ENCODE measurements around the gene PPP1R3D.
"Not testable (repeated sequence)": the region's sequence is repeated elsewhere in the genome, so short reads cannot be mapped to it uniquely, and the experiment has no call there.

Gene PPP1R3D

DNA sequence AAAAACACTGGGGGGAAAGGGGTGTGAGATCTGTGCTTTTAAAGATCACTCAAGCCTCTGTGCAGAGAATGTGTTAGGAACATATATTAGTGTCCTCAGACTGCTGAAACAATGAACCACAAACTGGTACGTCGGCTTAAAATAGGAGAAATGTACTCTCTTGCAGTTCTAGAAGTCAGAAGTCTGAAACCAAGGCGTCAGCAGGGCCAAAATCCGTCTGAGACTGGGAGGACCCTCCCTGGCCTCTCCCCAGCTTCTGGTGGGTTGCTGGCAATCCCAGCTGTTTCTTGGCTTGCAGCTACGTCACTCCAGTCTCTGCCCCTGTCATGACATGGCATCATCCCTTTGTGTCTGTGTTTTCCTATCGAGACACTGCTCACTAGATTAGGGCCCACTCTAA is 22.1 kb upstream of the PPP1R3D start:
- no peak for DNase-seq (ENCODE audit: low read depth in 2 of 2)
- TF ChIP-seq, protein P1, sequence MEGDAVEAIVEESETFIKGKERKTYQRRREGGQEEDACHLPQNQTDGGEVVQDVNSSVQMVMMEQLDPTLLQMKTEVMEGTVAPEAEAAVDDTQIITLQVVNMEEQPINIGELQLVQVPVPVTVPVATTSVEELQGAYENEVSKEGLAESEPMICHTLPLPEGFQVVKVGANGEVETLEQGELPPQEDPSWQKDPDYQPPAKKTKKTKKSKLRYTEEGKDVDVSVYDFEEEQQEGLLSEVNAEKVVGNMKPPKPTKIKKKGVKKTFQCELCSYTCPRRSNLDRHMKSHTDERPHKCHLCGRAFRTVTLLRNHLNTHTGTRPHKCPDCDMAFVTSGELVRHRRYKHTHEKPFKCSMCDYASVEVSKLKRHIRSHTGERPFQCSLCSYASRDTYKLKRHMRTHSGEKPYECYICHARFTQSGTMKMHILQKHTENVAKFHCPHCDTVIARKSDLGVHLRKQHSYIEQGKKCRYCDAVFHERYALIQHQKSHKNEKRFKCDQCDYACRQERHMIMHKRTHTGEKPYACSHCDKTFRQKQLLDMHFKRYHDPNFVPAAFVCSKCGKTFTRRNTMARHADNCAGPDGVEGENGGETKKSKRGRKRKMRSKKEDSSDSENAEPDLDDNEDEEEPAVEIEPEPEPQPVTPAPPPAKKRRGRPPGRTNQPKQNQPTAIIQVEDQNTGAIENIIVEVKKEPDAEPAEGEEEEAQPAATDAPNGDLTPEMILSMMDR (IDR thresholded peaks at IDR 0.05; ENCODE audit: low read depth, low read length), result no peak
- H3K4me3 ChIP-seq (replicated peaks in 1 of 2; ENCODE audit: low read depth in 2 of 2, low read length in 2 of 2), result no peak overlapping the region

DNA sequence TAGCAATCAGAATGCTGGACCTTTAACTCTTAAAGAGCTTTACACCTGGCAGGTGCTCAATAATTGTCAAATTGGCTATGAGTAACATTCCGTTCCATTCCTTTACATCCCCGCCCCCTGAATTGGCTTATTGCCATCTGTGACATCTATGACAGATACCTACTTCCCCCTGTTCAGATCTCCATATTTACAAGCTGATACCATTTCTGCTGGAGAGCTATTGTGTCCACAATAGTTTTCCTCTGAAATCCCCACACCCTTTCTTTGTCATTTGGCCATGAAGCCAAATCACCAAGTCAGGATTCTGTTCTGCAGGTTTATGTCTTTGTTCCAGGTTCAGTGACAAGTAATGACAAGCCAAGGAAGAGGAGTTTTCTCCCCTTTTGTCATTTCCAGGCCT is 21.3 kb upstream of the PPP1R3D start:
- TF ChIP-seq, protein P1 (IDR thresholded peaks at IDR 0.05; ENCODE audit: low read depth, low read length), result no peak
- no peak for DNase-seq (ENCODE audit: low read depth in 2 of 2)
- no peak overlapping the region for H3K4me3 ChIP-seq (replicated peaks in 1 of 2; ENCODE audit: low read depth in 2 of 2, low read length in 2 of 2)

DNA sequence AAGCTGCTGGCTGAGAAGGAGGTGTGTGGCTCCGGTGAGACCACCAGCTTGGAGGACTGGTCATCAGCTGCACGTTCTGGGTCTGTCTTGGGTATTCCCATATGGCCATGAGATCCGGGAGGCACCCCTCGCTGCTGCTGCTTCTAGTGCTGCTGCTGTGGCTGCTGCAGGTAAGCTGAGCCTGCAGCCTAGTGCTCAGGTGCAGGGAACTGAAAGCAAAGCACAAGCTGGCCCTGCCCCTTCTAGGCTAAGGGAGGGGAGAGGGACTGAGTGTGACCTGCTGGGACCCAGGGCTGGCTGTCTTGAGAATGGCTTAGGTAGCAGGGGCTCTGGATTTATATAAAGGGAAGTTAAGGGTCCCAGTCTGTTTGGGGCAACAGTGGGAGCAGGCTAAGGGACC is 18.5 kb upstream of the PPP1R3D start:
- TF ChIP-seq, protein P1 (IDR thresholded peaks at IDR 0.05; ENCODE audit: low read depth, low read length), result no peak
- H3K4me3 ChIP-seq (replicated peaks in 1 of 2; ENCODE audit: low read depth in 2 of 2, low read length in 2 of 2), result no peak overlapping the region
- DNase-seq (ENCODE audit: low read depth in 2 of 2), result no peak

DNA sequence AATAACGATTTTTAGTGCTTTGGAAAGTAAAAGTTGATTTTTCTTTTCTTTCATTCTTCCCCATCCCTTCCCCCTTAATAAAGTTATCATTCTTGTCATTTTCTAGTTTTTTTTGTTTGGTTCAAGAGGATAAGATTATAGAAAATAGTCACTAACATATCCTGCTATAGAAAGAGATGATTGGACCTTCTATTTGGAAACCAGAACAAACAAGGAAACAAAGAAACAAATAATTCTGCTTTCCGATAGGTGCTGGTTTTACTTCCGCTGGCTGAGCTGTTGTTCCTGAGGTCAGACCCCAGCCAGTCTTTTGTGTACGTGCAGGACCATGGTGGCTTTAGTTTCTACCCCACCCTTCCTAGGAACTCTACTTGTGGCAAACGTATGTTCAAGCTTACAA is 18.0 kb upstream of the PPP1R3D start, which contains the start of gene CDH26:
Gene CDH26, plus strand, starts transcription at position 301 of the 400 bp plus-strand sequence. CDS start 304 bp downstream, outside the sequence.
- DNase-seq (ENCODE audit: low read depth in 2 of 2), result no peak
- H3K4me3 ChIP-seq (replicated peaks in 1 of 2; ENCODE audit: low read depth in 2 of 2, low read length in 2 of 2), result no peak within 1 kb of the TSS

DNA sequence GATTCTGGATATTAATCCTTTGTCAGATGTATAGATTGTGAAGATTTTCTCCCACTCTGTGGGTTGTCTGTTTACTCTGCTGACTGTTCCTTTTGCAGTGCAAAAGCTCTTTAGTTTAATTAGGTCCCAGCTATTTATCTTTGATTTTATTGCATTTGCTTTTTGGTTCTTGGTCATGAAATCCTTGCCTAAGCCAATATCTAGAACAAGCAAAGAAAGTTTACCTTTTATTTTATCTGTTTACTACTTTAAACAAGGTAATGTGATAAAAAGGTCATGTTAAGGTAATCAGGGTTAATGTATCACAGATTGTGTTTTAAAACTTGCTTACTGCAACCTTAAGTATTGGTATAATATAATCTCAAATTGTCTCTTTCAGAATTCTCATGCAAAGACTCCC is 17.5 kb upstream of the PPP1R3D start:
- DNase-seq (ENCODE audit: low read depth in 2 of 2); H3K4me3 ChIP-seq (replicated peaks in 1 of 2; ENCODE audit: low read depth in 2 of 2, low read length in 2 of 2): not testable (repeated sequence)

More for the DNA sequence above, 18.0 kb upstream of the PPP1R3D start, which contains the start of gene CDH26:
- TF ChIP-seq, protein P1 (IDR thresholded peaks at IDR 0.05; ENCODE audit: low read depth, low read length), result no peak

DNA sequence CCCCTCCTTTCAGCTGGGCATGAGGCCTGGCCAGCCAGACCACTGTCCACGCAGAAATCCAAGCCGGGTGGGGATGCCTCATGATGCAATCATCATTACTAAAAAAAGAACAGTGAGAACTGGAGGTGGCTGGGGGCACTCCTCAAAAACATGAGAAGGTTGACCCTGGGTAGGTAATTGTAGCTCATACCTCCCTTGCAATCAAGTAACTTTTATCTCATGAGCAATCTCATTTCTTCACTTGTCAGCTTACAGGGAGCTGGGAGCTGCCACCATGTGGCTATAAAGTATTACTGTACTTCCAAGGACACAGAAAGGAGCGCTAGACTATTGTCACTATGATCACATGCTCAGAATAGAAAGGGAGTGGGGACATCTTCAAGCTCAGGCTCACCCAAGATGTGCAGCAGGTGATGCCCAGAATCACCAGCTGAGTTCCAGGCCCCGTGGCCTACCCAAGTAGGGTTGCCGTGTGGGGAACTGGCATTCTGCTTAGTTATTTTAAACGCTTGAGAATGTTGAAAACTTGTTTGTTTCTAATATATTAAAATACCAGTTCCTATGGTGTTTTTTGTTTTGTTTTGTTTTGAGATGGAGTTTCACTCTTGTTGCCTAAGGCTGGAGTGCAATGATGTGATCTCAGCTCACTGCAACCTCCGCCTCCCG is 15.2 kb upstream of the PPP1R3D start:
- TF ChIP-seq, protein P1 (IDR thresholded peaks at IDR 0.05; ENCODE audit: low read depth, low read length), result peak; percentile 5
- DNase-seq (ENCODE audit: low read depth in 2 of 2), result peak in 1 of 2 donors; percentile 10
- no peak overlapping the region for H3K4me3 ChIP-seq (replicated peaks in 1 of 2; ENCODE audit: low read depth in 2 of 2, low read length in 2 of 2)

DNA sequence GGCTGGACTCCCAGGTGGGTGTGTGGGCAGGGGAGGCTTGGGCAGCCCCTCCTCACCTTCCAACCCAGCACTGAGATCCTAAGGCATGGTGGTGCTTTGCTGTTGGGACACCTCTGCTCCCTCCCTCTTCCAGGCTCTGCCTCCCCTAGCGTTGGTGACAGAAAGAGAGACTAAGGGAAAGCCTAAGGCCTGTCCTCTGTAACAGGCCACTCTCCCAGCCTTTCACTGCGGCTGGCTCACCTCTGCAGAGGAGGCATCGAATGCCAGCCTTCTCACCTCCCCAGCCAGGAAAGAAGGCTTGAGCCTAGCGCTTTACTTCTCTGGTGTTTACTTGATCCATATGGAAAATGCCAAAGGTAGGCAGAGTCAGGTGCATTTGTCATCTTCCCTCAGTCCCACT is 14.6 kb upstream of the PPP1R3D start:
- TF ChIP-seq, protein P1 (IDR thresholded peaks at IDR 0.05; ENCODE audit: low read depth, low read length), result no peak
- DNase-seq (ENCODE audit: low read depth in 2 of 2), result no peak
- H3K4me3 ChIP-seq (replicated peaks in 1 of 2; ENCODE audit: low read depth in 2 of 2, low read length in 2 of 2), result no peak overlapping the region

Data from cardiac fibroblast (primary cell).